Cardiac septum (tissue), 1 donor: ENCODE measurements around the gene INTS6. TPM values are rescaled to one million over a fixed set of nuclear protein-coding genes. Genes with fewer than 3 reads are reported as not detected.
"Not testable (repeated sequence)": the region's sequence is repeated elsewhere in the genome, so short reads cannot be mapped to it uniquely, and the experiment has no call there.

Experiments
- DNase-seq: peaks from one replicate; pipeline ENCODE4 v3.0.0-alpha.2; 2020; ENCODE audit warnings: low spot score
- intact Hi-C: fragments of 100-400 bp; cut with DNase I; formaldehyde crosslinking; loops from one replicate; pipeline ENCODE4 v1.14.0; 2022
- total RNA-seq: library from RNA; stranded (reverse); fragmentation: NEBNext Ultra II Directional; extraction: Animal tissue kit (Norgen Biotek cat#: 25700); gene quantifications from one replicate; pipeline ENCODE4 v1.2.1, GENCODE V29; 2021
- donor health status: DM: no; HTN: no; CAD: no.

The INTS6 gene
- total RNA-seq, 1 donor from 2014 or later = 32.9 TPM

DNA sequence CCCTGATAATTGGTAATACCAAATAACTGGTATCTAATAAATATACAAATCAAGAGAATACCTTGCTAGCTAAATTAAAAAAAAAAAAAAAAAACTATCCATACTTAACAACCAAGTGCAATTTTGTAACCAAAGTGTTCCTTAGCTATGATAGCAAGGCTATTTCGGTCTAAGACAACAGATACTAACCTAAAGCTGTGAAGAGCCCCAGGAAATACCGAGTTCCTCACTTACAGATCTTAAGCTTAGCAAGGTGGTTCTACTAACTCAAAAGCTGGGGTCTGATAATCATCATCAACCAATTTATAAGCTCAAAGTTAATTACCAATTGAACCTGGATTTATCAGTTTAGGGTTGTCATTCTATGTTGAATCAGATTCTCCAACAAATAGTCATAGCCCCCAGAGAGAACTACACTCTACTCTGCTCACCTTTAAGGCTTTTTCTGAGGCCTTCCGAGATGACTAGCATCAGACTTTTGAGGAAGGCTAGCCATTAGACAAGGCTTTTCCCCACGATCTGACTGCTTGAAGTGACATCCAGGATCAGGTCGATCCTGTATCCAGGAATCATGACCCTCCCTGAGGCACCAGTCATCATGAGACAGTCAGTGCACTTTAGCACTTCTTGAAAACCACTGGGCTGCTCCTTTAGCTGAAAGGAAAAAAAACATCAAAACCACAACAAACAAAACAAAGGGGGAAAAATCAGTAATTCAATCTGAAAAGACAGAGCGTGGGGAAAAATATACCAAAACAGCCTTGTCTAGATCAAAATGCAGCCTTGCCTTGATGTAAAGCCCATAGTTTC, 31.9 kb downstream of the INTS6 start:
- intact Hi-C loops = no loop called here

DNA sequence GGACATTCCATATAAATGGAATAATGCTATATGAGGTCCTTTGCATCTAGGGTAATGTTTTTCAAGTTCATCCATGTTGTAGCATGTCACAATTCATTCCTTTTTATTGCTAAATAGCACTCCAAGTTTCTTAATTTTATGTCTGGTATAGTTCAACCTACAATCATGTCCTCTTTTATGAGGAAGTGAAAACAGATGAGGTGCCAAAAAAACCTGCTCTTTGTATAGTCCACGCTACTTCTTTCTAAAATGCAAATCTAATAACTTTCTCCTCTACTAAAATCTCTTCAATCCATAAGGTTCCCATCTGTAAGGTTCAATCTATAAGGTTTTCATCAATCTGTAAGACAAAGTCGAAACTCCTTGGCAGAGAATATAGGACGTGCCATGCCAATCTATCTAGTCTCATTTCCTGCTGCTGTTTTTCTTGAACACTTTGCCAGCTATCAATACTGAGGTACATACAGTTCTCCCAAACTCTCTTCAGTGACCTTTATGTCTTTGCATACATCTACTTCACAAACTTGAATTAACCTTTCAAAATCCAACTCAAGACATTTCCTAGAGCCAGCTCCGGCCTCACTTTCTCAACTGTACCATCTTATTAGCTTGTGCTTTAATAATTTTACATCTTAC, 33.7 kb downstream of the INTS6 start:
- no peak for DNase-seq
- intact Hi-C loops = no loop called here

More for the DNA sequence above, 31.9 kb downstream of the INTS6 start:
- DNase-seq = no peak

GRCh38 chr13:51417716-51418115, 35.1 kb downstream of the INTS6 start:
- no peak for DNase-seq
- intact Hi-C loops = no loop called here

DNA sequence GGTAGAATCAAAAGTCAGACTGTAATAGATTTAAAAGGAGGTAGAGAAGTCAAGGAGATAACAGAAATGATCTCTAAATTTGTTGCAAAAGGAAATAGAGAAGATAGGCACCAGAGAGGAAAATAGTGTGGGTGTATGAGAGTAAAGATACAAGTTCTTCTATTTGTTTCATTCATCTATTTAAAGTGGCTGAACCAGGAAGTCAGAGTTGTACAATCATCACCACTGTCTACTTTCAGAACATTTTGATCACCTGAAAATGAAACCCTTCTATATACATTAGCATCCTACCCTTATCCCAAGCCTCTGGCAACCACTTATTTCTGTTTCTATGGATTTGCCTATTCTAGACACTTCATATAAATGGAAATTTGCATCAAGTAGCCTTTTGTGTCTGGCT, 36.7 kb downstream of the INTS6 start:
- intact Hi-C loops = no loop called here
- DNase-seq = no peak

DNA sequence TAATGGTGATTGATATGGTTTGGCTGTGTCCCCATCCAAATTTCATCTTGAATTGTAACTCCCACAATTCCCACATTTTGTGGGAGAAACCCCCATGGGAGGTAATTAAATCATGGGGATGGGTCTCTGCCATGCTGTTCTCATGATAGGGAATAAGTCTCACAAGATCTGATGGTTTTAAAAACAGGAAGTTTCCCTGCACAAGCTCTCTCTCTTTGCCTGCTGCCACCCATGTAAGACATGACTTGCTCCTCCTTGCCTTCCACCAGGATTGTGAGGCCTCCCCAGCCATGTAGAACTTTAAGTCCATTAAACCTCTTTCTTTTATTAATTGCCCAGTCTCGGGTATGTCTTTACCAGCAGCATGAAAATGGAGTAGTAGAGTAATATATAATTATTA, 37.5 kb downstream of the INTS6 start:
- intact Hi-C loops, DNase-seq: not testable (repeated sequence)

GRCh38 chr13:51412431-51412830, 40.4 kb downstream of the INTS6 start:
- intact Hi-C loops = no loop called here
- DNase-seq = no peak

- intact Hi-C loops = no loop called here
- DNase-seq = no peak
Measured at GRCh38 chr13:51405176-51405575, 47.7 kb downstream of the INTS6 start.

DNA sequence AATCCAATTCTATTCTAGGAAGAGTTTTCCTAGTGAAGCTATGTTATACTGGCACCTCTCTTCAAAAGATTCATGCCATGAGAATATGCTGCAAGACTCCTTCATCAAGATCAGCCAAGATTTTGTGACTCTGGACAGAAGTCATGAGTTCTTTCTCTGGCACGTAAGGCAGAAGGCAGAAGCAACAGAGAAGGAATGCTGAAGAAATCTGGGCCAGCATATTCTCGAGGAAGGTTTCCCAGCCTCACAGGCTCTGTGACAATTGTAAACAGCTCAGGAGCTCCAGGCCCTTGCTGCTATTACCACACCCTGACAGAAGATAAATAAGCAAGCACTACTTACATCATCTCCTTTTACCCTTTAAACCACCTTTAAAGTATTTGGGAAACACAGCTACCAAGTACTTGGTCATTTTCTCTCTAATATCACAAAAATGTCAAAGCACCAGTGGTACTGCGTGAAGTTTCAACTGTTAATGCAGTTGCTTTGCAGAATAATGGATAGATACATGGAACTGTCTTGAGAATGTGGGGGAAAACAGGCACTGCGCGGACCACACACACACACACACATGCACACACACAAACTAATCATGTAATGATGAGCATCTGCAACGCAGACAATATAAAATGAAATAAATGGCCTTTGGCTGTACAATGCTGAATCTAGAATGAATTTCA, 55.4 kb downstream of the INTS6 start:
- no peak for DNase-seq
- intact Hi-C loops = no loop called here

- no peak for DNase-seq
- intact Hi-C loops = no loop called here
Measured at GRCh38 chr13:51396352-51396751, 56.5 kb downstream of the INTS6 start.

GRCh38 chr13:51394724-51395123, 58.1 kb downstream of the INTS6 start:
- no peak for DNase-seq
- intact Hi-C loops = no loop called here

GRCh38 chr13:51385114-51385513, 67.7 kb downstream of the INTS6 start:
- DNase-seq = no peak
- intact Hi-C loops = no loop called here

DNA sequence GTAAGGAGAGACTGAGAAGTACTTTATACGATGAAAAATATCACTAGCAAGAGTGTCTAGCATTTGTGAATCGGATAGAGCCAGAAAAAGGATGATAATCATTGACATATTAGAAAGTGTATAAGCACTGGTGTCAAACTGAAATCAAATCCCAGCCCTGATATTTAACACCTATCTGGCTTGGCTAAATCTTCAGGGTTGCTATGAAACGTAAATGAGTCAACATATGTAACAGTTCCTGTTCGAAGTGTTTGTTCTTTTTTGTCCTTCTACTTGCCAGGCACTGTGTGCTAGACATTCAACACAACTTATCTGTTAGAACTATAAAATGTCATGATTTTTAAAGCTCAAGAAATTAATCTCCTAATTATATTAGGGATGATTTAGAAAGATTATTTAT, 72.6 kb downstream of the INTS6 start:
- intact Hi-C loops = no loop called here
- DNase-seq = no peak

GRCh38 chr13:51373451-51373850, 79.4 kb downstream of the INTS6 start:
- no peak for DNase-seq
- intact Hi-C loops = no loop called here

- intact Hi-C loops = no loop called here
- DNase-seq = no peak
Measured at GRCh38 chr13:51371768-51372399, 81.0 kb downstream of the INTS6 start.

DNA sequence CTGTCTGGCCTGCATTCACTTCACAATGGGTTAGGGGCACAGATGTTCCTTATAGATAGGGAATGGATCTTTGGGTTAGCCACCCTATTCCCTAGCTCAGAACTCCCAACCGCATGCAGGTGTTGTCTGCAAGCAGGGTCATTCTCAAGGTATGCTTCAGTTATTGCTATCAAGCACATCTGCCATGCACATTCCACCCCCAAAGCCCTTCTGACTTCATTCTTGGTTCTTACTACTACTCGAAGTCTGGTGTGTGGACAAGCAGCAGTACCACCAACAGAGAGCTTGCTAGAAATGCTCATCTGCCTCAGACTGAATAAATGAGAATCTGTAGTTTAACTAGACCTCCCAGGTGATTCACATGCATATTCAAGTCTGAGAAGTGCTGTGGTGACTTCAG, 82.0 kb downstream of the INTS6 start:
- DNase-seq = no peak
- intact Hi-C loops = no loop called here

DNA sequence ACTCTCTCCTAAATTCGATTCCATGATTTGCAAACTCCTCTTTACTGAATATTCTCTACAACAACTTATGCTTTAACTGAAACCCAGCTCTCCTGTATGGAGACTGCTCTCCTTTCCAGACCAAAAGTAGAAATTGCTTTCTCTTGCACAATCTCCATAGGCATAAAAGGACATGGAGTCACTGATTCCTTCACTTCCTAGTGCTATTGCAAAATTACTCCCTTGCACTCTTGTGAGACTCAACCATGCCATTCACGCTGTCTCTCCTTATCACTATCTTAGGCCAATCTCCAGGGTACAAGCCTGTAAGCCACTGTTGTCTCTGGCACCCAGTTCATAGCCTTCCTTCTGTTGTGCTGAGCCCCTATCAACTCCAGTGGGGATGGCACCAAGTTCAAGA, 82.7 kb downstream of the INTS6 start:
- no peak for DNase-seq
- intact Hi-C loops = no loop called here

DNA sequence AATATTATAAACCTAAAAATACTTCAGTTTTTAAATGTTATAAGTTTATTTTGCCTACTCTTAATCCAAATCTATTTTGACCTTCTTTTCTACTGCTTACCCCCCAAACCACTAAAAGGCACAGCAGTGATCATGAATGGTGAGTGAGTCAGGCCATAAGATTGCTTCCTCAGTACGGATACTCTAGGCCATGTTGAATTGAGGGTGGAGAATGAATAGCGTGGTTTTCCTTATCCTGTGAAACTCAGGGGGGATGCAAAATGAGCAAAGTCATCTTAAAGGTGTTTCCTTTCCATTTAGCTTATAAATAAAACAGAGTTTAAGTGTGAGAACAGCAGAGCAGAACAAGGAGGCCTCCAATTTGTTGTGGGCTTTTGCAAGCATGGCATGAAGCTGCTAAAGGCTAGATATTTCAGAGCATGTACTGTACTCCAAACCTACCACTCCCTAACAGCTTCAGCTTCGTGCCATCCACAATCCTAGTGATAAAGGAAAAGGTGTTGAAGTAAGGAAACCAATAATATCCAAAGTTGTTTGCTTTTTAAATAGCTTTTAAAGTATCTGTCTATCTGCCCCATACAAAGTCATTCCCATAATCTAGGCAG, 88.3 kb downstream of the INTS6 start:
- DNase-seq = no peak
- intact Hi-C loops = no loop called here

GRCh38 chr13:51363625-51364024, 89.2 kb downstream of the INTS6 start:
- intact Hi-C loops = no loop called here
- DNase-seq = no peak

DNA sequence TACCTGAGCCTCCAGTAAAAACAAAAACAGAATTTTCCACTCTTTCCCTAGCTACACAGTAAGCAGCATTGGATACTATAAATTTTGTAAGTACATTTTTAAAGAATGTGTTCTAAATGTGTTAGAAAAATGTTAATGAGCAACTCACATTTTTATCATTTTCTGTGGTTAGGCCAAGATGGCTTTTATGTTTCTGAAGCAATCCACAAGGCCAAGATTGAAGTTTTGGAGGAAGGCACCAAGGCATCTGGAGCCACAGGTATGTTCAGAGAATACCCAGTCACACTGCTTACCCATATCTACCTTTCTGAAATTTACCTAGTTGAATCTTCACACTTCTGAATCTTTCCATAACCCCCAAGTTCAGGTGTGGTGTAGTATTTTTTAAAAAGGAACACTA, 91.7 kb downstream of the INTS6 start:
- intact Hi-C loops = no loop called here
- DNase-seq = no peak

GRCh38 chr13:51360489-51360888, 92.3 kb downstream of the INTS6 start:
- no peak for DNase-seq
- intact Hi-C loops = no loop called here
